ENCODE results near the gene EIF6. TPM values are rescaled to one million over a fixed set of nuclear protein-coding genes. Genes with fewer than 3 reads are reported as not detected.
"Not testable (repeated sequence)": the region's sequence is repeated elsewhere in the genome, so short reads cannot be mapped to it uniquely, and the experiment has no call there.

The EIF6 gene
- total RNA-seq, 4 donors from 2014 or later, result 63.7 to 89.4 (median 85.2) TPM

DNA sequence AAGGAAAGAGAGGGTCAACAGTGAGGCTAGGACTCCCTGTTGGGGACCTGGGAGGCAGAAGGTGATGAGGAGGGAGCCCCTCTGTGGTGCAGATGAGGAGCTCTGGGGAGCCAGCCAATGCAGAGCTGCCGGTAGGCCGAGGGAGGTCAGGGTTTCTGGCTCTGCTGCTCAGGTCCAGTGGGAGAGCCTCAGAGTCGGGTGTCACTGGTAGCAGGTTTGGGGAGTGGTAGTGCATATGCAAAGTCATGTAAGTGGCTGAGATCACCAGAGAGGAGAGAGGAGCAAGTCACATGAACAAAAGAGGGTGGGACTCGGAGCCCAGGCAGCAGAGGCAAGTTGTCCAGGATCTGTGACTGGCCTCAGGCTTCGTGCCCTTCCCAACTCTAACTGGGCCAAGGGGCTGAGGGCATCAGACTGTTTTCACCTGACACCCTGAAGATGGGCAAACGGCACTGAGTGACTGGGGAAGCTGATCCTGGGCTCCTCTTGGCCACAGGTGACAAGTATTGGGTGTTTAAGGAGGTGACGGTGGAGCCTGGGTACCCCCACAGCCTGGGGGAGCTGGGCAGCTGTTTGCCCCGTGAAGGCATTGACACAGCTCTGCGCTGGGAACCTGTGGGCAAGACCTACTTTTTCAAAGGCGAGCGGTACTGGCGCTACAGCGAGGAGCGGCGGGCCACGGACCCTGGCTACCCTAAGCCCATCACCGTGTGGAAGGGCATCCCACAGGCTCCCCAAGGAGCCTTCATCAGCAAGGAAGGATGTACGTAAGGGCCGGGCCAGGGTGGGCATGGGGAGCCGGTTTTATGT lies 13.3 kb downstream of the EIF6 start:
- TF ChIP-seq, protein P1, sequence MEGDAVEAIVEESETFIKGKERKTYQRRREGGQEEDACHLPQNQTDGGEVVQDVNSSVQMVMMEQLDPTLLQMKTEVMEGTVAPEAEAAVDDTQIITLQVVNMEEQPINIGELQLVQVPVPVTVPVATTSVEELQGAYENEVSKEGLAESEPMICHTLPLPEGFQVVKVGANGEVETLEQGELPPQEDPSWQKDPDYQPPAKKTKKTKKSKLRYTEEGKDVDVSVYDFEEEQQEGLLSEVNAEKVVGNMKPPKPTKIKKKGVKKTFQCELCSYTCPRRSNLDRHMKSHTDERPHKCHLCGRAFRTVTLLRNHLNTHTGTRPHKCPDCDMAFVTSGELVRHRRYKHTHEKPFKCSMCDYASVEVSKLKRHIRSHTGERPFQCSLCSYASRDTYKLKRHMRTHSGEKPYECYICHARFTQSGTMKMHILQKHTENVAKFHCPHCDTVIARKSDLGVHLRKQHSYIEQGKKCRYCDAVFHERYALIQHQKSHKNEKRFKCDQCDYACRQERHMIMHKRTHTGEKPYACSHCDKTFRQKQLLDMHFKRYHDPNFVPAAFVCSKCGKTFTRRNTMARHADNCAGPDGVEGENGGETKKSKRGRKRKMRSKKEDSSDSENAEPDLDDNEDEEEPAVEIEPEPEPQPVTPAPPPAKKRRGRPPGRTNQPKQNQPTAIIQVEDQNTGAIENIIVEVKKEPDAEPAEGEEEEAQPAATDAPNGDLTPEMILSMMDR (IDR thresholded peaks at IDR 0.05), result no peak
- ATAC-seq (ENCODE audit: low FRiP score) (no peak), DNase-seq (ENCODE audit: low spot score) (no peak)

DNA sequence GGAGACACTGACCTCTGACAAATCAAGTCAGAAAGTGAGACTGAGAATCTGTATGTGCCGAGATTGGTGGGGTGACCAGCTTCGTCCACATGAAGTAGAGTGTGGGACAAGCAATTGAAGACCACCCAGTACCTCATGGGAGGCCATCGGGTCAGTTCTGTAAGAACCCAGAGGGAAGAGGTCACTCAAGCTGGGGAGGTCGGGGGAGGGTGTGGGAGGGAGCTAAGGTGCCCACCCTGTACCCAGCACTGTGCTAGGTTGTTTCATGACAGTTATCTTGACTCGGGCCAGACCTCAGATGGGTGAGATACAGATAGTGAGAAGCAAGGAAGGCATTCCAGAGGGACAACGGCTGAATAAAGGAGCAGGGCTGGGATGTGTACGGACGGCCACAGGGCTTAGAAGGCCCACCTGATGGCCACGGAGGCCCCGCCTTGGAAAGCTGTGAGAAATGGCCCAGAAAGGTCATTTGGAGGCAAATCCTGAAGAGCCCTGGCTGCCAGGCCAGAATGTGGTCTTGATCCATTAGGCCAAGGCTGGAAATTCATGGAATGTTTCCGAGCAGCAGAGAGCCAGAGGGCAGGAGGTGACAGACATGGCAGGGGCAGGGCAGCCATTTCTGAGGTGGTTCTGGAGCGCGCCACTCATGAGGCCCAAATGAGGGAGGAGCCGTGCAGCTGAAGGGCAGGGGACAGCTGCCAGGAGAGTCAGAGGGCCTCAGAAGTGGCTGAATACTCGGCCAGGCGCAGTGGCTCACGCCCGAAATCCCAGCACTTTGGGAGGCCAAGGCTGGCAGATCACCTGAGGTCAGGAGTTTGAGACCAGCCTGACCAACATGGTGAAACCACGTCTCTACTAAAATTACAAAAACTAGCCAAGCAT lies 14.3 kb downstream of the EIF6 start:
- TF ChIP-seq, protein P1 (IDR thresholded peaks at IDR 0.05), result no peak
- ATAC-seq (ENCODE audit: low FRiP score), result no peak

DNA sequence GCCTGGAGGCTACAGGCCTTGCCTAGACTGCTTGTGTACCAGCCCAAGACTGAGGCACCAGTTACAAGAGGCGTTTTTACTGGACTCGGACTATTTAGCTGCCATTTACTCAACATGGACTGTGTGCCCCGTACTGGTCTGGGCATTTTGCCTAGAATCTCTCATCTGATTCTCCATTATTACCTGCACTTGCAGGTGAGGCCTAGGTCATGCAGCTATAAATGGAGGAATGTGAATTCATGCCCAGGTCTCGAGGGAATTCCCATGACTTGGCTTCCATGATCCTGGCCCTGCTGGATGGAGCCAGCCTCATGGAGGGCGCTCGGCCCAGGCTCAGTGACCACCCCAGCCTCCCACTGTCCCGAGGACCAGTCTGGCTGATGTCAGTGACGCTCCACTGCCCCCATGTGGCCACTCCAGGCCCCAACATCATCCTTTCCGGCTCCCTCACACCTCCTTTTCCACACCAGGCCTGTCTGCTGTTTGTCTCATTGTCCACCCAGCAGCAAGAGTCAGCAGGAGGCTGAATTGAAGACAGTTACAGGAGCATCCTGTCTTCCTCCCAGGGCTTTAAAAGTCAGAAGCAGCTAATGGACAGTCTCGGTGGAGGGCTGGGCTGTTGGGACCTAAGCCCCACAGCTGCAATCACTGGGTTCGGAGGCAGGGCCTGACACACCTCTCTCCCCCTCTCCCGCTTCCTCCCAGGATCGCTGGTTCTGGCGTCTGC lies 15.4 kb downstream of the EIF6 start:
- ATAC-seq (ENCODE audit: low FRiP score) (peak; percentile 50), DNase-seq (ENCODE audit: low spot score) (no peak)
- TF ChIP-seq, protein P1 (IDR thresholded peaks at IDR 0.05), result peak in 1 of 3 donors; percentile 17

More for the DNA sequence above, 14.3 kb downstream of the EIF6 start:
- no peak for DNase-seq (ENCODE audit: low spot score)

DNA sequence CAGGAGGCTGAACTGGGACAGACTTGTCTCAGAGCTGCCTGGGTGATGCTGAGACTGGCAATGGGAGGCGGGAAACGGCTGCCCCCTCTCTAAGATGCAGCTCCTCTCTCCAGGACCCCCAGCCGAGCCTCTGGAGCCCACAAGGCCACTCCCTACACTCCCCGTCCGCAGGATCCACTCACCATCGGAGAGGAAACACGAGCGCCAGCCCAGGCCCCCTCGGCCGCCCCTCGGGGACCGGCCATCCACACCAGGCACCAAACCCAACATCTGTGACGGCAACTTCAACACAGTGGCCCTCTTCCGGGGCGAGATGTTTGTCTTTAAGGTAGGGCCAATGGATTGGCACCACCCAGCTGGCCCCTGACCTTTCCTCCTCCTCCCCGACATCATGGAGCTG lies 17.5 kb downstream of the EIF6 start:
- DNase-seq (ENCODE audit: low spot score) (no peak), ATAC-seq (ENCODE audit: low FRiP score) (no peak)
- TF ChIP-seq, protein P1 (IDR thresholded peaks at IDR 0.05), result no peak

DNA sequence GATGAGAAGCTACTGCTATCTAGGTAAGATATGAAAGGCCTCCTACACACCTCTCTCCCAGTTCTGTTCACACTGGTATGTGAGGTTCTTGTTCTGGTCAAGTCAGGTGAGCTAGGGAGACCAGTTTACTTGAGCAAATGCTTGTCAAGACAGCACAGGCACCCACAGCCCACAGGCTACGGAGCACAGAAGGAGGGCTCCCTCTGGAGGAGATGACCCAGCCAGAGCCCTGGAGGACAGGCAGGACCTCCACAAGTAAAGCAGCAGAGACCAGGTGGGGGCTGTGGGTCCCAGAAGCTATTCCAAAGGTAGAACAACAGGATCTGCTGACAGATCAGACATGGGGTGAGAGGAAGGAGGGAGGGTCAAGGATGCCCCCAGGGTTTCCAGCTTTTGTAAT lies 19.8 kb downstream of the EIF6 start:
- ATAC-seq (ENCODE audit: low FRiP score), result peak; percentile 20
- no peak for DNase-seq (ENCODE audit: low spot score)
- TF ChIP-seq, protein P1 (IDR thresholded peaks at IDR 0.05), result no peak

DNA sequence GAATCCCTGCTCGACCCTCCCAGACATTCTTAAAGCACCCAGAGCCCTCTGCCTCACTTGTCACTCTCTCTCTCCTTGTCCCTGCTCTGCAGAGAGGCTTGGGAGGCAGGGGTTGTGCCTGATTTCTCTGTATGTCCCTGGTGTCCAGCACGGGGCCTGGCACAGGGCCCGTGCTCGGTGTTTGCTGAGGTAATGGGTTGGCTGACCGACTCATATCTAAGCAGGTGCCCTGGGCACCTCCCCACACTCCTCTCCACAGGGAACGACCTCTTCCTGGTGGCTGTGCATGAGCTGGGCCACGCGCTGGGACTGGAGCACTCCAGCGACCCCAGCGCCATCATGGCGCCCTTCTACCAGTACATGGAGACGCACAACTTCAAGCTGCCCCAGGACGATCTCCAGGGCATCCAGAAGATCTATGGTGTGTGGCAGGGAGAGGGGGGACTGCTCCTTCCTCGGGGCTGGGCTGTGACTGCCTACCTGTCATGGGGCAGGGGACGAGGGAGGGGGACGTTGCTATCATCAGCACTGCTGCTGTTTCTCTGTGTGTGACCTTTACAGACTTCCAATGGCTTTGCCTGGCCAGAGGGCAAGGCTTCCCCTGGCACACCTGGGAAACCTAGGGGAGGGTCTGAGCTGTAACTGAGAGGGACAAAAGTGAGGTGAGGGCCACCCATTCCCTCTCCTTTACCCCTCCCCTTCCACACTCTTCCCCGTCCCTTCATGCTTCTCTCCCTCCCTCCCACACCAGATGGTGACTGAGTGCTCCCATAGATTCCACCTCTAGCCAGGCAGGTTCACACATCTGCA lies 20.8 kb downstream of the EIF6 start:
- TF ChIP-seq, protein P1 (IDR thresholded peaks at IDR 0.05), result no peak
- ATAC-seq (ENCODE audit: low FRiP score) (peak; percentile 10), DNase-seq (ENCODE audit: low spot score) (no peak)

DNA sequence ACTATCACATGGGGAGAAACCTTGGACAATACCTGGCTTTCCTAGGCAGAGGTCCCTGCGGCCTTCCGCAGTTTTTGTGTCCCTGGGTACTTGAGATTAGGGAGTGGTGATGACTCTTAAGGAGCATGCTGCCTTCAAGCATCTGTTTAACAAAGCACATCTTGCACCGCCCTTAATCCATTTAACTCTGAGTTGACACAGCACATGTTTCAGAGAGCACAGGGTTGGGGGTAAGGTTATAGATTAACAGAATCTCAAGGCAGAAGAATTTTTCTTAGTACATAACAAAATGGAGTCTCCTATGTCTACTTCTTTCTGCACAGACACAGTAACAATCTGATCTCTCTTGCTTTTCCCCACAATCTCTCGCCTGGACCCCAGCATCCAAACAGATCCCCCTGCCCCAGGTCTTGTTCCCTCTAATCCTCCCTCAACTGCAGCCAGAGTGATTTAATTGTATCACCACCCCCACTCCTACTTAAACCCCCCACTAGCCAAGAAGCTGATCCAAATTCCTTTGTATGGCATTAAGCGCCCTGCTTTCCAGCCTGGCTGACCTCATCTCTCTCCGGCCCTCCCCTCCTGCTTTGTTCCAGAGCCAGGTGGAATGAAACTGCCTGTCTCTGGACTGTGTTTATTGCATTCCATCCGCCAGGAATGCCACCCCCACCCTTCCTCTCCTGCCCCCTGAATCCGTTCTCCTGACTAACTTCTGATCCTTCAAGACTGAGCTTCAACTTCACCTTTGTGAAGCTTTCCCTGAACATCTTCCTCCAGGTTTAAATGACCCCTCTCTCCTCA lies 21.6 kb downstream of the EIF6 start:
- DNase-seq (ENCODE audit: low spot score), result not testable (repeated sequence)

DNA sequence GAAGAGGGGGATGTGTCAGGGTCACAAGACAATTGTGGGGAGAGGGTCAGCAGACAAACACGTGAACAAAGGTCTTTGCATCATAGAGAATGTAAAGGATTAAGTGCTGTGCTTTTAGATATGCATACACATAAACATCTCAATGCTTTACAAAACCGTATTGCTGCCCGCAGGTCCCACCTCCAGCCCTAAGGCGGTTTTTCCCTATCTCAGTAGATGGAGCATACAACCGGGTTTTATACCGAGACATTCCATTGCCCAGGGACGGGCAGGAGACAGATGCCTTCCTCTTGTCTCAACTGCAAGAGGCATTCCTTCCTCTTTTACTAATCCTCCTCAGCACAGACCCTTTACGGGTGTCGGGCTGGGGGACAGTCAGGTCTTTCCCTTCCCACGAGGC lies 22.3 kb downstream of the EIF6 start:
- DNase-seq (ENCODE audit: low spot score); ATAC-seq (ENCODE audit: low FRiP score): not testable (repeated sequence)

More for the DNA sequence above, 21.6 kb downstream of the EIF6 start:
- peak; percentile 86 for ATAC-seq (ENCODE audit: low FRiP score)

All from omental fat pad (tissue), 4 donors.